B cell (primary cell): ENCODE data around the gene MTPN. TPM values are rescaled to one million over a fixed set of nuclear protein-coding genes. Genes with fewer than 3 reads are reported as not detected.

Source experiments
- ATAC-seq: fragments of 200-7000 bp; cut with Tn5 transposase; one replicate; pipeline ENCODE4 v1.10.0; 2021; ENCODE audit warnings: low read depth, mild to moderate bottlenecking, moderate number of reproducible peaks, moderate library complexity
- CTCF ChIA-PET: fragments of 350-600 bp; sonication (Branson Sonifier 250); formaldehyde crosslinking; loops from one replicate; lab custom pipeline; 2021; ENCODE audit warnings: antibody characterized with exemption, inconsistent platforms; lab: Charles Lee
- POLR2A ChIA-PET: fragments of 350-600 bp; sonication (Branson Sonifier 250); formaldehyde crosslinking; loops from one replicate; lab custom pipeline; 2021; ENCODE audit warnings: antibody characterized with exemption; lab: Charles Lee
- DNase-seq: peaks from one replicate; pipeline ENCODE4 v3.0.0; 2013
- H2AFZ ChIP-seq: 2 replicates; pipeline ENCODE4 v1.6.1; 2012; ENCODE audit warnings: mild to moderate bottlenecking, low read depth, low read length; ENCODE audit not compliant: insufficient read depth, poor library complexity, severe bottlenecking
- H3K27ac ChIP-seq, 2 donors: 1 replicate in 1 of 2; 2 replicates in 1 of 2; pipeline ENCODE4 v1.5.1; 2012 to 2013; ENCODE audit warnings: low read length in 2 of 2, mild to moderate bottlenecking in 2 of 2, moderate library complexity in 1 of 2
- H3K27me3 ChIP-seq, 4 experiments: fragments of 200-600 bp in 1 of 4; sonication (generic) in 1 of 4; replicated peaks in 1 of 4; 1 replicate in 2 of 4; 2 replicates in 2 of 4; pipeline versions ENCODE4 v1.6.1 to v1.7.0; 2013 to 2016; ENCODE audit warnings: low read length in 3 of 4, mild to moderate bottlenecking in 2 of 4, mixed read lengths in 1 of 4, moderate library complexity in 1 of 4; ENCODE audit not compliant: insufficient read depth in 4 of 4, control insufficient read depth in 3 of 4; ENCODE audit errors: control extremely low read depth in 1 of 4
- H3K36me3 ChIP-seq, 2 experiments: replicated peaks in 1 of 2; 1 replicate in 1 of 2; 2 replicates in 1 of 2; pipeline versions ENCODE4 v1.6.1 to v1.7.1; 2013; ENCODE audit warnings: low read length in 1 of 2; ENCODE audit not compliant: insufficient read depth in 2 of 2, control insufficient read depth in 1 of 2; ENCODE audit errors: control extremely low read depth in 1 of 2, extremely low read depth in 1 of 2
- H3K4me1 ChIP-seq, 2 donors: fragments of 200-600 bp in 1 of 2; sonication (generic) in 1 of 2; 1 replicate in 1 of 2; 2 replicates in 1 of 2; pipeline versions ENCODE4 v1.5.1 to v1.6.1; 2013 to 2017; ENCODE audit warnings: low read length in 2 of 2; ENCODE audit not compliant: control insufficient read depth in 2 of 2, insufficient read depth in 2 of 2
- H3K4me2 ChIP-seq: replicated peaks from 2 replicates; pipeline ENCODE3; 2012; ENCODE audit warnings: mild to moderate bottlenecking, low read depth, low read length; ENCODE audit not compliant: poor library complexity, severe bottlenecking
- H3K4me3 ChIP-seq, 5 experiments: fragments of 200-600 bp in 1 of 5; sonication (generic) in 1 of 5; 1 replicate in 3 of 5; 2 replicates in 2 of 5; pipeline versions ENCODE4 v1.5.1 to v1.7.0; 2011 to 2016; ENCODE audit warnings: low read length in 4 of 5, mild to moderate bottlenecking in 4 of 5, low read depth in 2 of 5, control low read depth in 1 of 5, moderate library complexity in 1 of 5; ENCODE audit not compliant: insufficient read depth in 1 of 5; ENCODE audit errors: control extremely low read depth in 1 of 5, extremely low read depth in 1 of 5
- H3K79me2 ChIP-seq: fragments of 200-600 bp; sonication (generic); one replicate; pipeline ENCODE4 v1.6.0; 2016; ENCODE audit warnings: low read length; ENCODE audit not compliant: control insufficient read depth, insufficient read depth
- H3K9ac ChIP-seq: fragments of 200-600 bp; sonication (generic); 2 replicates; pipeline ENCODE4 v1.6.1; 2017; ENCODE audit warnings: mild to moderate bottlenecking, low read length, moderate library complexity
- H3K9me3 ChIP-seq, 3 donors: one replicate each; pipeline versions ENCODE4 v1.6.1 to v1.7.1; 2013; ENCODE audit warnings: low read length in 2 of 3; ENCODE audit not compliant: control insufficient read depth in 2 of 3, insufficient read depth in 1 of 3; ENCODE audit errors: control extremely low read depth in 1 of 3
- H4K20me1 ChIP-seq: 2 replicates; pipeline ENCODE4 v1.6.0; 2012; ENCODE audit warnings: mild to moderate bottlenecking, low read length; ENCODE audit not compliant: insufficient read depth, control insufficient read depth, poor library complexity, severe bottlenecking
- H3K27ac Mint-ChIP-seq: one replicate; pipeline ENCODE4 v1.8.0; 2021; ENCODE audit warnings: mixed read lengths
- H3K27me3 Mint-ChIP-seq: one replicate; pipeline ENCODE4 v1.8.0; 2021; ENCODE audit warnings: mixed read lengths
- H3K4me1 Mint-ChIP-seq: one replicate; pipeline ENCODE4 v1.8.0; 2021; ENCODE audit warnings: mixed read lengths
- H3K4me3 Mint-ChIP-seq: one replicate; pipeline ENCODE4 v1.8.0; 2021; ENCODE audit warnings: mixed read lengths
- H3K9me3 Mint-ChIP-seq: one replicate; pipeline ENCODE4 v1.8.0; 2022; ENCODE audit warnings: mixed read lengths; ENCODE audit not compliant: insufficient read depth
- CTCF ChIP-seq: fragments of 200-600 bp; IDR thresholded peaks from one replicate; pipeline ENCODE4 v1.8.0; 2022; ENCODE audit warnings: antibody characterized with exemption, mild to moderate bottlenecking
- EZH2 ChIP-seq: IDR thresholded peaks from 2 replicates; pipeline ENCODE4 v1.6.1; 2012; ENCODE audit warnings: borderline replicate concordance, low read depth, mild to moderate bottlenecking, moderate library complexity, low read length; ENCODE audit not compliant: insufficient read depth, poor library complexity, severe bottlenecking
- WGBS: methylation state at CpG from one replicate; pipeline ENCODE4 v1.1.5; 2013; ENCODE audit warnings: missing lambda C conversion rate; ENCODE audit not compliant: insufficient coverage; 5-methylcytosine and 5-hydroxymethylcytosine counted together
- intact Hi-C: fragments of 100-400 bp; cut with micrococcal nuclease; formaldehyde crosslinking; loops from one replicate; pipeline ENCODE4 v1.10.0; 2022
- polyA plus RNA-seq: library from polyadenylated mRNA; depleted of rRNA; stranded (reverse); fragments of >200 nt; gene quantifications from 2 replicates; pipeline ENCODE4 v1.2.3, GENCODE V29; 2012
- total RNA-seq, 2 donors: library from RNA; stranded (reverse); fragments of 120-200 nt in 1 of 2; gene quantifications; 1 replicate in 1 of 2; 2 replicates in 1 of 2; pipeline versions ENCODE4 v1.2.3 to v1.2.4, GENCODE V29; 2013 to 2022

MTPN gene
- total and polyA plus RNA-seq, 2 donors (not counting 1 experiment from before 2014, with no cell fraction given), result 60.5 to 115 TPM

- Mint-ChIP-seq H3K27ac (no peak overlapping the region), H3K27me3 (no peaks in the 10 kb centered on the region), H3K4me3 (no peak overlapping the region), H3K9me3 (no peaks in the 10 kb centered on the region), H3K4me1 (peaks cover 28% of the 10 kb centered on the region)
- CTCF ChIA-PET, result interaction anchor here (1.0 kb wide), 1 partner anchor 90 kb away, joined by 3 read pairs; no protein-coding TSS in a partner anchor
- H2AFZ ChIP-seq, result no peak overlapping the region
- no peaks in the 10 kb centered on the region for H3K27me3 ChIP-seq
- TF ChIP-seq EZH2 (no peak), CTCF (no peak)
- intact Hi-C loops, result no loop called here
- H3K27ac ChIP-seq, result no peak overlapping the region
- no peaks in the 10 kb centered on the region for H3K79me2 ChIP-seq
- H3K4me2 ChIP-seq, result no peak overlapping the region
- WGBS, result 86% methylated on average over 7 of the region's 10 CpGs
- no peak overlapping the region for H3K9ac ChIP-seq
- H3K4me1 ChIP-seq, result peaks cover 4 to 9% of the 10 kb centered on the region in 2 donors
- H3K36me3 ChIP-seq, result peaks cover 0 to 2% of the 10 kb centered on the region in 2 experiments
- no peak overlapping the region for H3K4me3 ChIP-seq
- ATAC-seq, result no peak
- peaks cover 0 to 6% (median 0%) of the 10 kb centered on the region in 3 donors for H3K9me3 ChIP-seq
- no peaks in the 10 kb centered on the region for H4K20me1 ChIP-seq
- POLR2A ChIA-PET, result no interaction called here
- no peak for DNase-seq
Measured at GRCh38 chr7:135919071-135919841, 57.9 kb downstream of the MTPN start.

GRCh38 chr7:135918134-135918533, 59.0 kb downstream of the MTPN start:
- peaks cover 0 to 2% of the 10 kb centered on the region in 2 experiments for H3K36me3 ChIP-seq
- H3K4me3 ChIP-seq, result no peak overlapping the region
- H2AFZ ChIP-seq, result no peak overlapping the region
- ChIA-PET POLR2A (no interaction called here), CTCF (no interaction called here)
- no peaks in the 10 kb centered on the region for H4K20me1 ChIP-seq
- peaks cover 4 to 9% of the 10 kb centered on the region in 2 donors for H3K4me1 ChIP-seq
- Mint-ChIP-seq H3K27me3 (no peaks in the 10 kb centered on the region), H3K27ac (no peak overlapping the region), H3K4me1 (peaks cover 28% of the 10 kb centered on the region), H3K4me3 (no peak overlapping the region), H3K9me3 (no peaks in the 10 kb centered on the region)
- intact Hi-C loops, result no loop called here
- no peaks in the 10 kb centered on the region for H3K27me3 ChIP-seq
- H3K9me3 ChIP-seq, result peaks cover 0 to 6% (median 0%) of the 10 kb centered on the region in 3 donors
- TF ChIP-seq CTCF, result no peak
- H3K9ac ChIP-seq, result no peak overlapping the region
- H3K79me2 ChIP-seq, result no peaks in the 10 kb centered on the region
- 60% methylated on average over 3 of the region's 5 CpGs for WGBS
- no peak for DNase-seq
- H3K4me2 ChIP-seq, result no peak overlapping the region
- H3K27ac ChIP-seq, result no peak overlapping the region
- ATAC-seq, result no peak
